Keratinocyte (primary cell): ENCODE results near the gene OCIAD2. TPM values are rescaled to one million over a fixed set of nuclear protein-coding genes. Genes with fewer than 3 reads are reported as not detected.

Source experiments
- DNase-seq: peaks from one replicate; pipeline ENCODE4 v3.0.0-alpha.2; 2011; ENCODE audit warnings: low read depth, missing footprints, low spot score
- FAIRE-seq: peaks from 2 replicates; lab custom pipeline; 2011; peaks lifted over from hg19 to GRCh38; lab: Jason Lieb, UNC
- H2AFZ ChIP-seq: 2 replicates; pipeline ENCODE4 v1.6.0; 2012; ENCODE audit warnings: low read length, control low read depth, inconsistent platforms; ENCODE audit not compliant: control insufficient read depth
- H3K27ac ChIP-seq: 2 replicates; pipeline ENCODE4 v1.5.1; 2011; ENCODE audit warnings: low read length; ENCODE audit not compliant: control insufficient read depth, insufficient read depth
- H3K27me3 ChIP-seq: 3 replicates; pipeline ENCODE4 v1.6.0; 2011; ENCODE audit warnings: low read length; ENCODE audit not compliant: control insufficient read depth, insufficient read depth; ENCODE audit errors: extremely low read depth
- H3K36me3 ChIP-seq, 2 experiments: 2 replicates in 1 of 2; 3 replicates in 1 of 2; pipeline ENCODE4 v1.5.1; 2011; ENCODE audit warnings: low read length in 2 of 2, mild to moderate bottlenecking in 1 of 2; ENCODE audit not compliant: control insufficient read depth in 2 of 2, insufficient read depth in 2 of 2; ENCODE audit errors: extremely low read depth in 1 of 2
- H3K4me1 ChIP-seq: 3 replicates; pipeline ENCODE4 v1.5.1; 2011; ENCODE audit warnings: low read length; ENCODE audit not compliant: control insufficient read depth, insufficient read depth; ENCODE audit errors: extremely low read depth
- H3K4me2 ChIP-seq: 3 replicates; pipeline ENCODE4 v1.6.0; 2011; ENCODE audit warnings: low read depth, low read length; ENCODE audit not compliant: control insufficient read depth, insufficient read depth; ENCODE audit errors: extremely low read depth
- H3K4me3 ChIP-seq, 3 experiments: fragments of 200-600 bp in 1 of 3; sonication (generic) in 1 of 3; 2 replicates in 2 of 3; 3 replicates in 1 of 3; pipeline ENCODE4 v1.5.1; 2011 to 2016; ENCODE audit warnings: low read length in 3 of 3, mild to moderate bottlenecking in 3 of 3, control low read depth in 2 of 3, inconsistent platforms in 1 of 3, low read depth in 1 of 3, mixed read lengths in 1 of 3, mixed run types in 1 of 3, moderate library complexity in 1 of 3; ENCODE audit not compliant: control insufficient read depth in 2 of 3, insufficient read depth in 2 of 3; ENCODE audit errors: extremely low read depth in 1 of 3
- H3K79me2 ChIP-seq: 2 replicates; pipeline ENCODE4 v1.6.0; 2012; ENCODE audit warnings: low read length; ENCODE audit not compliant: control insufficient read depth, insufficient read depth
- H3K9ac ChIP-seq: 3 replicates; pipeline ENCODE4 v1.6.0; 2011; ENCODE audit warnings: low read length; ENCODE audit not compliant: control insufficient read depth, insufficient read depth; ENCODE audit errors: extremely low read depth
- H3K9me1 ChIP-seq: 3 replicates; pipeline ENCODE4 v1.6.0; 2011; ENCODE audit warnings: low read length; ENCODE audit not compliant: control insufficient read depth, insufficient read depth; ENCODE audit errors: extremely low read depth
- H3K9me3 ChIP-seq: 2 replicates; pipeline ENCODE4 v1.5.1; 2012; ENCODE audit warnings: low read depth, low read length; ENCODE audit not compliant: control insufficient read depth
- H4K20me1 ChIP-seq: 3 replicates; pipeline ENCODE4 v1.6.0; 2011; ENCODE audit warnings: low read length; ENCODE audit not compliant: control insufficient read depth, insufficient read depth; ENCODE audit errors: extremely low read depth
- EZH2 ChIP-seq: IDR thresholded peaks from one replicate; pipeline ENCODE4 v1.6.1; 2012; ENCODE audit warnings: inconsistent platforms, mild to moderate bottlenecking, low read length, moderate library complexity
- dilution Hi-C: fragments of 300-500 bp; cut with MboI; formaldehyde crosslinking; loops from one replicate; pipeline ENCODE4 v1.7.0; 2020; ENCODE audit warnings: low sequenced_read_pairs; ENCODE audit not compliant: extremely low pct_ligation_motif_present
- polyA plus RNA-seq, 5 experiments: library from polyadenylated mRNA; depleted of rRNA in 3 of 5; stranded (reverse) in 3 of 5; stranded (forward) in 1 of 5; unstranded in 1 of 5; fragments of >200 nt; gene quantifications; 1 replicate in 1 of 5; 2 replicates in 3 of 5; 3 replicates in 1 of 5; pipeline versions ENCODE4 v1.2.1 to v1.2.3, GENCODE V29; 2011 to 2012; ENCODE audit warnings: missing spikeins in 2 of 5, low read depth in 1 of 5, low replicate concordance in 1 of 5
- TF ChIP-seq, protein P1 (sequence below), 3 experiments: IDR thresholded peaks in 1 of 3; conservative IDR thresholded peaks in 1 of 3; optimal IDR thresholded peaks in 1 of 3; 2 replicates in 2 of 3; 3 replicates in 1 of 3; pipeline versions ENCODE3 to v1.5.1; 2011; ENCODE audit warnings: low read length in 3 of 3, mild to moderate bottlenecking in 3 of 3, moderate library complexity in 2 of 3, control low read depth in 1 of 3, inconsistent platforms in 1 of 3; ENCODE audit not compliant: insufficient read depth in 2 of 3; ENCODE audit errors: extremely low read depth in 1 of 3

The OCIAD2 gene
- polyA plus RNA-seq, 1 donor (not counting 4 experiments of a cell fraction or from before 2014, with no cell fraction given): 407 TPM

DNA sequence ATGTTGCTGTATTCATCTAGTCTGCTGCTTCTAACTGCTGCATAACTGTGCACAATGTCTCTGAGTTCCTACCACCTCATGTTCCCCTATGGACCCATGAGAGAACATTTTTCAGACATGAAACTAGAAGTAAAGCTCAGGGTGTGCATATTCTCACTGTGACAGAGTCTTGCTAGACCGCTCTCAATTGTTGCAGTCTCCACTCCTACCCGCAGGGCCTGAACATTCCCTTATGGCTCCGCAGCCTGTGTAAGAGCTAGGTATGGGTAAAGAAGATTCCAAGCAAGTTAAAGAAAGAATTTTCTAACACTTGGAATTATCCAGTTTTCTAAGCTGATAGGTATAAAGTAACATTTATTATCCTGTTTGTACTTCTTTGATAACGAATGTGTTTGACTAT lies 5.4 kb downstream of the OCIAD2 start:
- no peak overlapping the region for H3K9ac ChIP-seq
- H3K36me3 ChIP-seq: peaks cover 14 to 44% of the 10 kb centered on the region in 2 experiments
- peaks cover 44% of the 10 kb centered on the region for H3K4me1 ChIP-seq
- H3K27me3 ChIP-seq: no peaks in the 10 kb centered on the region
- no peak overlapping the region for H3K4me3 ChIP-seq
- no peaks in the 10 kb centered on the region for H4K20me1 ChIP-seq
- peaks cover 49% of the 10 kb centered on the region for H3K79me2 ChIP-seq
- no peak overlapping the region for H3K27ac ChIP-seq
- no peak overlapping the region for H2AFZ ChIP-seq
- dilution Hi-C loops: no loop called here
- H3K4me2 ChIP-seq: no peak overlapping the region
- no peak for FAIRE-seq
- H3K9me3 ChIP-seq: no peaks in the 10 kb centered on the region
- peaks cover 6% of the 10 kb centered on the region for H3K9me1 ChIP-seq
- TF ChIP-seq EZH2: no peak
- TF ChIP-seq, protein P1, sequence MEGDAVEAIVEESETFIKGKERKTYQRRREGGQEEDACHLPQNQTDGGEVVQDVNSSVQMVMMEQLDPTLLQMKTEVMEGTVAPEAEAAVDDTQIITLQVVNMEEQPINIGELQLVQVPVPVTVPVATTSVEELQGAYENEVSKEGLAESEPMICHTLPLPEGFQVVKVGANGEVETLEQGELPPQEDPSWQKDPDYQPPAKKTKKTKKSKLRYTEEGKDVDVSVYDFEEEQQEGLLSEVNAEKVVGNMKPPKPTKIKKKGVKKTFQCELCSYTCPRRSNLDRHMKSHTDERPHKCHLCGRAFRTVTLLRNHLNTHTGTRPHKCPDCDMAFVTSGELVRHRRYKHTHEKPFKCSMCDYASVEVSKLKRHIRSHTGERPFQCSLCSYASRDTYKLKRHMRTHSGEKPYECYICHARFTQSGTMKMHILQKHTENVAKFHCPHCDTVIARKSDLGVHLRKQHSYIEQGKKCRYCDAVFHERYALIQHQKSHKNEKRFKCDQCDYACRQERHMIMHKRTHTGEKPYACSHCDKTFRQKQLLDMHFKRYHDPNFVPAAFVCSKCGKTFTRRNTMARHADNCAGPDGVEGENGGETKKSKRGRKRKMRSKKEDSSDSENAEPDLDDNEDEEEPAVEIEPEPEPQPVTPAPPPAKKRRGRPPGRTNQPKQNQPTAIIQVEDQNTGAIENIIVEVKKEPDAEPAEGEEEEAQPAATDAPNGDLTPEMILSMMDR (optimal IDR thresholded peaks at IDR 0.05 in 1 of 3, IDR thresholded peaks at IDR 0.05 in 1 of 3, conservative IDR thresholded peaks at IDR 0.05 in 1 of 3; ENCODE audit: extremely low read depth in 1 of 3, insufficient read depth in 2 of 3, low read length in 3 of 3): no peak
- DNase-seq: no peak

DNA sequence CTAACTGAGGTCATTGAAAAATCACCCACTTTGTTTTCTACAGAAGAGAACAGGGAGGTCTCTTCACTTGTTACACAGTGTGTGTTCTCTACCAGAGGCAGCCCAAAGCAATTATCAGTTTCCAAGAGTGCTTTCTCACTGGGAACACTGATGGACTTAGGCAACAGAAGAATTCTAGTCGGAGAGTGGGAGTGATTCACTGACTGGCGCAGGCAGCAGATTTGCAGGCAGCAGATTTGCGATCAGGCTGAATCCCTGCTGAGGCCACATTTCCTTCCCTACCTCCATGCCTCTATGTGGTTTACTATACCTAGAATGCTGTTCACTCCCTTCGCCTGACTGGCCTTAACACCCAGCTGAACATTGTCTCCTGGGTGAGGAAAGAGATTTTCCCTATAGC lies 6.6 kb downstream of the OCIAD2 start:
- FAIRE-seq: peak; percentile 52
- no peak overlapping the region for H3K4me2 ChIP-seq
- no peak for DNase-seq
- H3K9me3 ChIP-seq: no peaks in the 10 kb centered on the region
- H3K79me2 ChIP-seq: peaks cover 37% of the 10 kb centered on the region
- no peak overlapping the region for H3K9ac ChIP-seq
- TF ChIP-seq, protein P1 (optimal IDR thresholded peaks at IDR 0.05 in 1 of 3, IDR thresholded peaks at IDR 0.05 in 1 of 3, conservative IDR thresholded peaks at IDR 0.05 in 1 of 3; ENCODE audit: extremely low read depth in 1 of 3, insufficient read depth in 2 of 3, low read length in 3 of 3): no peak
- TF ChIP-seq EZH2: no peak
- H3K36me3 ChIP-seq: peaks cover 18 to 44% of the 10 kb centered on the region in 2 experiments
- H4K20me1 ChIP-seq: no peaks in the 10 kb centered on the region
- H3K9me1 ChIP-seq: peaks cover 6% of the 10 kb centered on the region
- no peaks in the 10 kb centered on the region for H3K27me3 ChIP-seq
- dilution Hi-C loops: no loop called here
- H3K4me3 ChIP-seq: no peak overlapping the region
- no peak overlapping the region for H2AFZ ChIP-seq
- peaks cover 34% of the 10 kb centered on the region for H3K4me1 ChIP-seq
- H3K27ac ChIP-seq: no peak overlapping the region
